ENCODE measurements around the gene ST8SIA5. TPM values are rescaled to one million over a fixed set of nuclear protein-coding genes. Genes with fewer than 3 reads are reported as not detected.

Gene ST8SIA5
- total RNA-seq, 2 experiments from 2014 or later: 0.08 TPM; not detected in 1

DNA sequence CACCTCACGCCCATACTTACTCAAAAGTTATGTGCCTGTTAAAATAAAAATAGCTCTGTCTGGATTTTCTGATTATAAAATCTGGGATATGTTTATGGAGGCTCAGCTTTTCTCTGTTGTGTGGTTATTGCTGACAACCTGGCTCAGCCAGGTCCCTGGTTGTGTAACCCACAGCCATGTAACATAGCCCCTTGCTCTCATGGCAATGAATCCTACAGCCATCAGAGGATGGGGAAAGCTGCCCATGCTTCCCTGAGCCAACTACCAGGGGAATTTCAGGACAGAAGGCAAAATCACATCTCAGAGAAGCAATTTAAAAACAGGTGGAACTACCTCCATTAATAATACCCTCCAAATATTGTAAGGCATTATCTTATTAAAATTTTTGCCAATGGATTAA, 29.7 kb downstream of the ST8SIA5 start:
- ATAC-seq (ENCODE audit: poor library complexity): no peak
- no peaks in the 10 kb centered on the region for H3K4me1 ChIP-seq (ENCODE audit: insufficient read depth, low read length)
- H3K9me3 ChIP-seq (ENCODE audit: control insufficient read depth in 1 of 2, insufficient read depth in 1 of 2, low read length in 2 of 2): peaks cover 5 to 11% of the 10 kb centered on the region in 2 experiments
- H3K4me1 Mint-ChIP-seq (ENCODE audit: low read depth): no peaks in the 10 kb centered on the region
- TF ChIP-seq, protein P1, sequence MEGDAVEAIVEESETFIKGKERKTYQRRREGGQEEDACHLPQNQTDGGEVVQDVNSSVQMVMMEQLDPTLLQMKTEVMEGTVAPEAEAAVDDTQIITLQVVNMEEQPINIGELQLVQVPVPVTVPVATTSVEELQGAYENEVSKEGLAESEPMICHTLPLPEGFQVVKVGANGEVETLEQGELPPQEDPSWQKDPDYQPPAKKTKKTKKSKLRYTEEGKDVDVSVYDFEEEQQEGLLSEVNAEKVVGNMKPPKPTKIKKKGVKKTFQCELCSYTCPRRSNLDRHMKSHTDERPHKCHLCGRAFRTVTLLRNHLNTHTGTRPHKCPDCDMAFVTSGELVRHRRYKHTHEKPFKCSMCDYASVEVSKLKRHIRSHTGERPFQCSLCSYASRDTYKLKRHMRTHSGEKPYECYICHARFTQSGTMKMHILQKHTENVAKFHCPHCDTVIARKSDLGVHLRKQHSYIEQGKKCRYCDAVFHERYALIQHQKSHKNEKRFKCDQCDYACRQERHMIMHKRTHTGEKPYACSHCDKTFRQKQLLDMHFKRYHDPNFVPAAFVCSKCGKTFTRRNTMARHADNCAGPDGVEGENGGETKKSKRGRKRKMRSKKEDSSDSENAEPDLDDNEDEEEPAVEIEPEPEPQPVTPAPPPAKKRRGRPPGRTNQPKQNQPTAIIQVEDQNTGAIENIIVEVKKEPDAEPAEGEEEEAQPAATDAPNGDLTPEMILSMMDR (IDR thresholded peaks at IDR 0.05): no peak
- H3K4me3 ChIP-seq (ENCODE audit: low read length): no peak overlapping the region
- DNase-seq: no peak
- no peak overlapping the region for H3K27ac Mint-ChIP-seq
- H3K9me3 Mint-ChIP-seq: peaks cover 4% of the 10 kb centered on the region
- ChIA-PET CTCF (no interaction called here), POLR2A (no interaction called here)
- H3K27me3 ChIP-seq (ENCODE audit: control insufficient read depth in 1 of 2, insufficient read depth in 2 of 2, low read length in 2 of 2): no peaks in the 10 kb centered on the region
- no peaks in the 10 kb centered on the region for H3K36me3 ChIP-seq (ENCODE audit: insufficient read depth, low read length)
- no peaks in the 10 kb centered on the region for H3K36me3 Mint-ChIP-seq (ENCODE audit: low read depth)
- H3K27me3 Mint-ChIP-seq: peaks cover 11% of the 10 kb centered on the region
- no peak overlapping the region for H3K4me3 Mint-ChIP-seq
- H3K27ac ChIP-seq (ENCODE audit: low read depth in 1 of 2, low read length in 2 of 2): no peak overlapping the region
- intact Hi-C loops (cut with DNase I, micrococcal nuclease): no loop called here

GRCh38 chr18:46725310-46725709, 31.5 kb downstream of the ST8SIA5 start:
- H3K9me3 Mint-ChIP-seq: no peaks in the 10 kb centered on the region
- H3K36me3 Mint-ChIP-seq (ENCODE audit: low read depth): no peaks in the 10 kb centered on the region
- no peaks in the 10 kb centered on the region for H3K4me1 Mint-ChIP-seq (ENCODE audit: low read depth)
- Histone ChIP-seq H3K27ac (ENCODE audit: low read depth in 1 of 2, low read length in 2 of 2) (no peak overlapping the region), H3K27me3 (ENCODE audit: control insufficient read depth in 1 of 2, insufficient read depth in 2 of 2, low read length in 2 of 2) (no peaks in the 10 kb centered on the region), H3K36me3 (ENCODE audit: insufficient read depth, low read length) (no peaks in the 10 kb centered on the region), H3K4me1 (ENCODE audit: insufficient read depth, low read length) (no peaks in the 10 kb centered on the region), H3K4me3 (ENCODE audit: low read length) (no peak overlapping the region), H3K9me3 (ENCODE audit: control insufficient read depth in 1 of 2, insufficient read depth in 1 of 2, low read length in 2 of 2) (peaks cover 0 to 4% of the 10 kb centered on the region in 2 experiments)
- ATAC-seq (ENCODE audit: poor library complexity) (no peak), DNase-seq (no peak)
- CTCF ChIA-PET: no interaction called here
- POLR2A ChIA-PET: no interaction called here
- no peak overlapping the region for H3K4me3 Mint-ChIP-seq
- H3K27me3 Mint-ChIP-seq: peaks cover 9% of the 10 kb centered on the region
- TF ChIP-seq, protein P1 (IDR thresholded peaks at IDR 0.05): no peak
- no peak overlapping the region for H3K27ac Mint-ChIP-seq
- intact Hi-C loops (cut with DNase I, micrococcal nuclease): no loop called here

DNA sequence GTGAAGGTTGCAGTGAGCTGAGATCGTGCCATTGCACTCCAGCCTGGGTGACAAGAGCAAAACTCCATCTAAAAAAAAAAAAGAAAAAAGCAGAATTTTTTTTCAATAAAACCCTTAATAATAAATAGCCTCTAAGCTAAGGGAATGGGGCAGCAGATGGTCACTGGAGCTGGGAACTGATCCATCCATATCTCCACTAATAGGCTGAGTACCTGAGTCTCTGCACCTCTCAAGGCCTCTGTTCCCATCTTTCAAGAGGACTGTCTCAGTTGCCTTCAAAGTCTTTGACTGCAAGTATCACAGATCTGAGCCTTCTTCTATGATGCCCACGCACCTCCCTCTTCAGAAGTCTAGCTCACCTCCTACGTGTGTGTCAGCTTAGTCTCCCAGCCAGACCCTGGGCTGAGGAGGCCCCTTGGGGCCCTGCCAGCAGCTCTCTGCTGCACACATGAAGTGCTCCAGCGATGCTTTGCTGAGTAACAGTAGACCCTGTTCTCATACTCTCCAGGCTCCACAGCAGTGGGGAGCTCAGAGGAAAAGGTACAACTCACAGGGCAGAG, 32.9 kb downstream of the ST8SIA5 start:
- POLR2A ChIA-PET: no interaction called here
- H3K36me3 Mint-ChIP-seq (ENCODE audit: low read depth): no peaks in the 10 kb centered on the region
- Histone ChIP-seq H3K27ac (ENCODE audit: low read depth in 1 of 2, low read length in 2 of 2) (no peak overlapping the region), H3K36me3 (ENCODE audit: insufficient read depth, low read length) (no peaks in the 10 kb centered on the region), H3K4me1 (ENCODE audit: insufficient read depth, low read length) (no peaks in the 10 kb centered on the region), H3K4me3 (ENCODE audit: low read length) (no peak overlapping the region), H3K27me3 (ENCODE audit: control insufficient read depth in 1 of 2, insufficient read depth in 2 of 2, low read length in 2 of 2) (peaks cover 0 to 3% of the 10 kb centered on the region in 2 experiments), H3K9me3 (ENCODE audit: control insufficient read depth in 1 of 2, insufficient read depth in 1 of 2, low read length in 2 of 2) (peaks cover 0 to 4% of the 10 kb centered on the region in 2 experiments)
- CTCF ChIA-PET: no interaction called here
- TF ChIP-seq, protein P1 (IDR thresholded peaks at IDR 0.05): no peak
- no peaks in the 10 kb centered on the region for H3K4me1 Mint-ChIP-seq (ENCODE audit: low read depth)
- DNase-seq (no peak), ATAC-seq (ENCODE audit: poor library complexity) (no peak)
- H3K4me3 Mint-ChIP-seq: no peak overlapping the region
- no peaks in the 10 kb centered on the region for H3K9me3 Mint-ChIP-seq
- H3K27ac Mint-ChIP-seq: no peak overlapping the region
- peaks cover 9% of the 10 kb centered on the region for H3K27me3 Mint-ChIP-seq
- intact Hi-C loops (cut with DNase I, micrococcal nuclease): no loop called here
